WTC11 (cell line): Measurements from ENCODE around the gene EYA2. TPM values are rescaled to one million over a fixed set of nuclear protein-coding genes. Genes with fewer than 3 reads are reported as not detected.

Experiments
- ATAC-seq: fragments of 200-7000 bp; cut with Tn5 transposase; 2 replicates; pipeline ENCODE4 v1.10.0; 2021; ENCODE audit warnings: mild to moderate bottlenecking, moderate library complexity
- CTCF ChIA-PET: fragments of 300-600 bp; sonication (Branson Sonifier 250); formaldehyde crosslinking; loops from one replicate; lab custom pipeline; 2021; ENCODE audit warnings: antibody characterized with exemption; lab: Charles Lee
- POLR2A ChIA-PET: fragments of 350-600 bp; sonication (Branson Sonifier 250); formaldehyde crosslinking; loops from one replicate; lab custom pipeline; 2021; ENCODE audit warnings: antibody characterized with exemption; lab: Charles Lee
- DNase-seq: peaks from one replicate; pipeline ENCODE4 v3.0.0; 2021; ENCODE audit warnings: low spot score
- H3K27ac Mint-ChIP-seq: 2 replicates; pipeline ENCODE4 v1.8.0; 2021; ENCODE audit warnings: mixed read lengths
- H3K27me3 Mint-ChIP-seq: 2 replicates; pipeline ENCODE4 v1.8.0; 2021; ENCODE audit warnings: low read depth, mild to moderate bottlenecking, moderate library complexity, mixed read lengths
- H3K36me3 Mint-ChIP-seq: 2 replicates; pipeline ENCODE4 v1.8.0; 2021; ENCODE audit warnings: mixed read lengths
- H3K4me1 Mint-ChIP-seq: 2 replicates; pipeline ENCODE4 v1.8.0; 2022; ENCODE audit warnings: mixed read lengths
- H3K4me3 Mint-ChIP-seq: 2 replicates; pipeline ENCODE4 v1.8.0; 2021; ENCODE audit warnings: mild to moderate bottlenecking, moderate library complexity, mixed read lengths
- H3K9me3 Mint-ChIP-seq: 2 replicates; pipeline ENCODE4 v1.8.0; 2021; ENCODE audit warnings: mixed read lengths
- JAZF1 ChIP-seq: fragments of 250-450 bp; sonication (Bioruptor Pico); IDR thresholded peaks from 2 replicates; pipeline ENCODE4 v1.9.0; 2021; ENCODE audit warnings: moderate library complexity, mild to moderate bottlenecking, inconsistent platforms
- MYBL2 ChIP-seq: sonication (generic); formaldehyde crosslinking; IDR thresholded peaks from 2 replicates; pipeline ENCODE4 v1.8.1; 2023; ENCODE audit warnings: mild to moderate bottlenecking, moderate library complexity, missing genetic modification reagents
- NR3C1 ChIP-seq: sonication (generic); formaldehyde crosslinking; conservative IDR thresholded peaks from 2 replicates; pipeline ENCODE4 v1.8.1; 2023; ENCODE audit warnings: low read depth, mild to moderate bottlenecking, missing genetic modification reagents
- OVOL2 ChIP-seq: fragments of 250-450 bp; sonication (Bioruptor Pico); IDR thresholded peaks from 2 replicates; pipeline ENCODE4 v1.9.0; 2021; ENCODE audit warnings: mild to moderate bottlenecking, borderline replicate concordance
- TEAD4 ChIP-seq: sonication (generic); formaldehyde crosslinking; IDR thresholded peaks from 2 replicates; pipeline ENCODE4 v1.8.0; 2022; ENCODE audit warnings: mild to moderate bottlenecking, missing genetic modification reagents
- total RNA-seq: library from RNA; stranded (reverse); gene quantifications from 3 replicates; pipeline ENCODE4 v1.2.3, GENCODE V29; 2021
- TF ChIP-seq, protein P1 (sequence below): fragments of 250-450 bp; sonication (Bioruptor Pico); IDR thresholded peaks from 2 replicates; pipeline ENCODE4 v1.9.0; 2021; ENCODE audit warnings: mild to moderate bottlenecking, borderline replicate concordance
- TF ChIP-seq, protein P2 (sequence below): sonication (generic); formaldehyde crosslinking; IDR thresholded peaks from 2 replicates; pipeline ENCODE4 v1.8.1; 2022; ENCODE audit warnings: low read depth, mild to moderate bottlenecking, moderate library complexity, missing genetic modification reagents, borderline replicate concordance
- TF ChIP-seq, protein P3 (sequence below): sonication (generic); formaldehyde crosslinking; IDR thresholded peaks from 2 replicates; pipeline ENCODE4 v1.8.0; 2023; ENCODE audit warnings: missing genetic modification reagents, mild to moderate bottlenecking, borderline replicate concordance
- TF ChIP-seq, protein P4 (sequence below): fragments of 250-450 bp; sonication (Bioruptor Pico); IDR thresholded peaks from 2 replicates; pipeline ENCODE4 v1.9.0; 2021; ENCODE audit warnings: moderate library complexity, mild to moderate bottlenecking, inconsistent platforms, borderline replicate concordance
- TF ChIP-seq, protein P5 (sequence below): sonication (generic); formaldehyde crosslinking; IDR thresholded peaks from 2 replicates; pipeline ENCODE4 v1.8.0; 2023; ENCODE audit warnings: mild to moderate bottlenecking, missing genetic modification reagents
- TF ChIP-seq, protein P6 (sequence below): sonication (generic); formaldehyde crosslinking; IDR thresholded peaks from 2 replicates; pipeline ENCODE4 v1.8.0; 2022; ENCODE audit warnings: mild to moderate bottlenecking, missing genetic modification reagents
- TF ChIP-seq, protein P7 (sequence below): fragments of 250-450 bp; sonication (Bioruptor Pico); IDR thresholded peaks from 2 replicates; pipeline ENCODE4 v1.8.0; 2021; ENCODE audit warnings: mild to moderate bottlenecking
- TF ChIP-seq, protein P8 (sequence below): sonication (generic); formaldehyde crosslinking; IDR thresholded peaks from 2 replicates; pipeline ENCODE4 v1.8.0; 2023; ENCODE audit warnings: missing genetic modification reagents

Gene EYA2
- total RNA-seq, 1 experiment from 2014 or later, result 1.5 TPM

DNA sequence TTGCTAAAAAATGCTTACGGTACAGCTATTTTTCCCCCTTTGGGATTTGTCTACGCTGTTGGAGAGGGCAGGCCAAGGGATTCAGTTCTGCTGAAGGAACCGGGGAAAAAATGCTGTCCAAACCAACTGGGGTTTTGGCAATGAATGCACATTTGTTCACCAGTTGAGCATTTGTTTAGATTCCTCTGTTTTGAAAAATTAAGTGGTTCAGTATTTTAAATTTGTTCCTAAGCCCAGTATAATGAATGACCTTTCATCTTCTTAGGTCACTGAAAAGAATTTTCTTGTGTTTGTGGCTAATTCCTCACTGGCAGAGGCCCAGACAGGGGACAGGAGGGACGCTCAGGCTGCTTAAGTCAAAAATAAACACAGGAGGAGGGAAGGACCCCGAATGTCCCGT is 10.8 kb upstream of the EYA2 start:
- ChIA-PET POLR2A (no interaction called here), CTCF (no interaction called here)
- H3K27me3 Mint-ChIP-seq, result no peaks in the 10 kb centered on the region; the same call in 1 of the 2 replicates
- H3K4me1 Mint-ChIP-seq, result peaks cover 16% of the 10 kb centered on the region
- no peaks in the 10 kb centered on the region for H3K36me3 Mint-ChIP-seq
- no peaks in the 10 kb centered on the region for H3K9me3 Mint-ChIP-seq
- H3K27ac Mint-ChIP-seq, result no peak overlapping the region
- no peak overlapping the region for H3K4me3 Mint-ChIP-seq
- DNase-seq (no peak), ATAC-seq (no peak)
- TF ChIP-seq, protein P1, sequence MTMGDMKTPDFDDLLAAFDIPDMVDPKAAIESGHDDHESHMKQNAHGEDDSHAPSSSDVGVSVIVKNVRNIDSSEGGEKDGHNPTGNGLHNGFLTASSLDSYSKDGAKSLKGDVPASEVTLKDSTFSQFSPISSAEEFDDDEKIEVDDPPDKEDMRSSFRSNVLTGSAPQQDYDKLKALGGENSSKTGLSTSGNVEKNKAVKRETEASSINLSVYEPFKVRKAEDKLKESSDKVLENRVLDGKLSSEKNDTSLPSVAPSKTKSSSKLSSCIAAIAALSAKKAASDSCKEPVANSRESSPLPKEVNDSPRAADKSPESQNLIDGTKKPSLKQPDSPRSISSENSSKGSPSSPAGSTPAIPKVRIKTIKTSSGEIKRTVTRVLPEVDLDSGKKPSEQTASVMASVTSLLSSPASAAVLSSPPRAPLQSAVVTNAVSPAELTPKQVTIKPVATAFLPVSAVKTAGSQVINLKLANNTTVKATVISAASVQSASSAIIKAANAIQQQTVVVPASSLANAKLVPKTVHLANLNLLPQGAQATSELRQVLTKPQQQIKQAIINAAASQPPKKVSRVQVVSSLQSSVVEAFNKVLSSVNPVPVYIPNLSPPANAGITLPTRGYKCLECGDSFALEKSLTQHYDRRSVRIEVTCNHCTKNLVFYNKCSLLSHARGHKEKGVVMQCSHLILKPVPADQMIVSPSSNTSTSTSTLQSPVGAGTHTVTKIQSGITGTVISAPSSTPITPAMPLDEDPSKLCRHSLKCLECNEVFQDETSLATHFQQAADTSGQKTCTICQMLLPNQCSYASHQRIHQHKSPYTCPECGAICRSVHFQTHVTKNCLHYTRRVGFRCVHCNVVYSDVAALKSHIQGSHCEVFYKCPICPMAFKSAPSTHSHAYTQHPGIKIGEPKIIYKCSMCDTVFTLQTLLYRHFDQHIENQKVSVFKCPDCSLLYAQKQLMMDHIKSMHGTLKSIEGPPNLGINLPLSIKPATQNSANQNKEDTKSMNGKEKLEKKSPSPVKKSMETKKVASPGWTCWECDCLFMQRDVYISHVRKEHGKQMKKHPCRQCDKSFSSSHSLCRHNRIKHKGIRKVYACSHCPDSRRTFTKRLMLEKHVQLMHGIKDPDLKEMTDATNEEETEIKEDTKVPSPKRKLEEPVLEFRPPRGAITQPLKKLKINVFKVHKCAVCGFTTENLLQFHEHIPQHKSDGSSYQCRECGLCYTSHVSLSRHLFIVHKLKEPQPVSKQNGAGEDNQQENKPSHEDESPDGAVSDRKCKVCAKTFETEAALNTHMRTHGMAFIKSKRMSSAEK (CRISPR knock-in tag), result no peak
- TF ChIP-seq JAZF1 (CRISPR knock-in tag) (no peak), TEAD4 (CRISPR knock-in tag) (no peak)

DNA sequence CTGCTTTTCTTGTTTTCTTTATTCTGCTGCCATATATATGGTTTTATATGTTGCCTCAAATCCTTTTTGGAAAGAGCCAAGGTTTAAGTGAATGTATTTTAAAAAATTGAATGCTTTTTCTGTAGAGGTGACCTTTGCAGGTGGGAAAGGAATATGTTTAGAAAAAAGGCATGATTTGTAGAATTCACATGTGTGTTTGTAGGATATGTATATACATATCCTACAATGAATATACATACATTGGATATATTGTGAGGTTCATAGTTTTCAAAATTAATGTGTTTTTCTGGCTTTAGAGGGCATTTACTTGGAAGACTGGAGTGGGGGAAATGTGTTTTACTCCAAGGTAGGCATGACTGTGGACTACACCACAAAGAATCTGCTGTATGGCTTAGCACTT is 4.0 kb upstream of the EYA2 start:
- POLR2A ChIA-PET, result no interaction called here
- H3K9me3 Mint-ChIP-seq, result no peaks in the 10 kb centered on the region
- no peak overlapping the region for H3K4me3 Mint-ChIP-seq
- CTCF ChIA-PET, result no interaction called here
- DNase-seq, result no peak
- peaks cover 18% of the 10 kb centered on the region for H3K4me1 Mint-ChIP-seq
- no peaks in the 10 kb centered on the region for H3K36me3 Mint-ChIP-seq
- H3K27ac Mint-ChIP-seq, result no peak overlapping the region
- H3K27me3 Mint-ChIP-seq, result peaks cover 22% of the 10 kb centered on the region
- no peak for ATAC-seq
- TF ChIP-seq, protein P2, sequence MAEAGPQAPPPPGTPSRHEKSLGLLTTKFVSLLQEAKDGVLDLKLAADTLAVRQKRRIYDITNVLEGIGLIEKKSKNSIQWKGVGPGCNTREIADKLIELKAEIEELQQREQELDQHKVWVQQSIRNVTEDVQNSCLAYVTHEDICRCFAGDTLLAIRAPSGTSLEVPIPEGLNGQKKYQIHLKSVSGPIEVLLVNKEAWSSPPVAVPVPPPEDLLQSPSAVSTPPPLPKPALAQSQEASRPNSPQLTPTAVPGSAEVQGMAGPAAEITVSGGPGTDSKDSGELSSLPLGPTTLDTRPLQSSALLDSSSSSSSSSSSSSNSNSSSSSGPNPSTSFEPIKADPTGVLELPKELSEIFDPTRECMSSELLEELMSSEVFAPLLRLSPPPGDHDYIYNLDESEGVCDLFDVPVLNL (CRISPR knock-in tag), result no peak
- TF ChIP-seq, protein P3, sequence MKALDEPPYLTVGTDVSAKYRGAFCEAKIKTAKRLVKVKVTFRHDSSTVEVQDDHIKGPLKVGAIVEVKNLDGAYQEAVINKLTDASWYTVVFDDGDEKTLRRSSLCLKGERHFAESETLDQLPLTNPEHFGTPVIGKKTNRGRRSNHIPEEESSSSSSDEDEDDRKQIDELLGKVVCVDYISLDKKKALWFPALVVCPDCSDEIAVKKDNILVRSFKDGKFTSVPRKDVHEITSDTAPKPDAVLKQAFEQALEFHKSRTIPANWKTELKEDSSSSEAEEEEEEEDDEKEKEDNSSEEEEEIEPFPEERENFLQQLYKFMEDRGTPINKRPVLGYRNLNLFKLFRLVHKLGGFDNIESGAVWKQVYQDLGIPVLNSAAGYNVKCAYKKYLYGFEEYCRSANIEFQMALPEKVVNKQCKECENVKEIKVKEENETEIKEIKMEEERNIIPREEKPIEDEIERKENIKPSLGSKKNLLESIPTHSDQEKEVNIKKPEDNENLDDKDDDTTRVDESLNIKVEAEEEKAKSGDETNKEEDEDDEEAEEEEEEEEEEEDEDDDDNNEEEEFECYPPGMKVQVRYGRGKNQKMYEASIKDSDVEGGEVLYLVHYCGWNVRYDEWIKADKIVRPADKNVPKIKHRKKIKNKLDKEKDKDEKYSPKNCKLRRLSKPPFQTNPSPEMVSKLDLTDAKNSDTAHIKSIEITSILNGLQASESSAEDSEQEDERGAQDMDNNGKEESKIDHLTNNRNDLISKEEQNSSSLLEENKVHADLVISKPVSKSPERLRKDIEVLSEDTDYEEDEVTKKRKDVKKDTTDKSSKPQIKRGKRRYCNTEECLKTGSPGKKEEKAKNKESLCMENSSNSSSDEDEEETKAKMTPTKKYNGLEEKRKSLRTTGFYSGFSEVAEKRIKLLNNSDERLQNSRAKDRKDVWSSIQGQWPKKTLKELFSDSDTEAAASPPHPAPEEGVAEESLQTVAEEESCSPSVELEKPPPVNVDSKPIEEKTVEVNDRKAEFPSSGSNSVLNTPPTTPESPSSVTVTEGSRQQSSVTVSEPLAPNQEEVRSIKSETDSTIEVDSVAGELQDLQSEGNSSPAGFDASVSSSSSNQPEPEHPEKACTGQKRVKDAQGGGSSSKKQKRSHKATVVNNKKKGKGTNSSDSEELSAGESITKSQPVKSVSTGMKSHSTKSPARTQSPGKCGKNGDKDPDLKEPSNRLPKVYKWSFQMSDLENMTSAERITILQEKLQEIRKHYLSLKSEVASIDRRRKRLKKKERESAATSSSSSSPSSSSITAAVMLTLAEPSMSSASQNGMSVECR (CRISPR knock-in tag), result no peak
- TF ChIP-seq, protein P4, sequence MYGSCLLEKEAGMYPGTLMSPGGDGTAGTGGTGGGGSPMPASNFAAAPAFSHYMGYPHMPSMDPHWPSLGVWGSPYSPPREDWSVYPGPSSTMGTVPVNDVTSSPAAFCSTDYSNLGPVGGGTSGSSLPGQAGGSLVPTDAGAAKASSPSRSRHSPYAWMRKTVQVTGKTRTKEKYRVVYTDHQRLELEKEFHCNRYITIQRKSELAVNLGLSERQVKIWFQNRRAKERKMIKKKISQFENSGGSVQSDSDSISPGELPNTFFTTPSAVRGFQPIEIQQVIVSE (CRISPR knock-in tag), result no peak
- TF ChIP-seq NR3C1 (CRISPR knock-in tag) (no peak), MYBL2 (CRISPR knock-in tag) (no peak), OVOL2 (CRISPR knock-in tag) (no peak)
- TF ChIP-seq, protein P5, sequence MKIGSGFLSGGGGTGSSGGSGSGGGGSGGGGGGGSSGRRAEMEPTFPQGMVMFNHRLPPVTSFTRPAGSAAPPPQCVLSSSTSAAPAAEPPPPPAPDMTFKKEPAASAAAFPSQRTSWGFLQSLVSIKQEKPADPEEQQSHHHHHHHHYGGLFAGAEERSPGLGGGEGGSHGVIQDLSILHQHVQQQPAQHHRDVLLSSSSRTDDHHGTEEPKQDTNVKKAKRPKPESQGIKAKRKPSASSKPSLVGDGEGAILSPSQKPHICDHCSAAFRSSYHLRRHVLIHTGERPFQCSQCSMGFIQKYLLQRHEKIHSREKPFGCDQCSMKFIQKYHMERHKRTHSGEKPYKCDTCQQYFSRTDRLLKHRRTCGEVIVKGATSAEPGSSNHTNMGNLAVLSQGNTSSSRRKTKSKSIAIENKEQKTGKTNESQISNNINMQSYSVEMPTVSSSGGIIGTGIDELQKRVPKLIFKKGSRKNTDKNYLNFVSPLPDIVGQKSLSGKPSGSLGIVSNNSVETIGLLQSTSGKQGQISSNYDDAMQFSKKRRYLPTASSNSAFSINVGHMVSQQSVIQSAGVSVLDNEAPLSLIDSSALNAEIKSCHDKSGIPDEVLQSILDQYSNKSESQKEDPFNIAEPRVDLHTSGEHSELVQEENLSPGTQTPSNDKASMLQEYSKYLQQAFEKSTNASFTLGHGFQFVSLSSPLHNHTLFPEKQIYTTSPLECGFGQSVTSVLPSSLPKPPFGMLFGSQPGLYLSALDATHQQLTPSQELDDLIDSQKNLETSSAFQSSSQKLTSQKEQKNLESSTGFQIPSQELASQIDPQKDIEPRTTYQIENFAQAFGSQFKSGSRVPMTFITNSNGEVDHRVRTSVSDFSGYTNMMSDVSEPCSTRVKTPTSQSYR (CRISPR knock-in tag), result no peak
- TF ChIP-seq, protein P6, sequence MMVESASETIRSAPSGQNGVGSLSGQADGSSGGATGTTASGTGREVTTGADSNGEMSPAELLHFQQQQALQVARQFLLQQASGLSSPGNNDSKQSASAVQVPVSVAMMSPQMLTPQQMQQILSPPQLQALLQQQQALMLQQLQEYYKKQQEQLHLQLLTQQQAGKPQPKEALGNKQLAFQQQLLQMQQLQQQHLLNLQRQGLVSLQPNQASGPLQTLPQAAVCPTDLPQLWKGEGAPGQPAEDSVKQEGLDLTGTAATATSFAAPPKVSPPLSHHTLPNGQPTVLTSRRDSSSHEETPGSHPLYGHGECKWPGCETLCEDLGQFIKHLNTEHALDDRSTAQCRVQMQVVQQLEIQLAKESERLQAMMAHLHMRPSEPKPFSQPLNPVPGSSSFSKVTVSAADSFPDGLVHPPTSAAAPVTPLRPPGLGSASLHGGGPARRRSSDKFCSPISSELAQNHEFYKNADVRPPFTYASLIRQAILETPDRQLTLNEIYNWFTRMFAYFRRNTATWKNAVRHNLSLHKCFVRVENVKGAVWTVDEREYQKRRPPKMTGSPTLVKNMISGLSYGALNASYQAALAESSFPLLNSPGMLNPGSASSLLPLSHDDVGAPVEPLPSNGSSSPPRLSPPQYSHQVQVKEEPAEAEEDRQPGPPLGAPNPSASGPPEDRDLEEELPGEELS (CRISPR knock-in tag), result no peak
- TF ChIP-seq, protein P7, sequence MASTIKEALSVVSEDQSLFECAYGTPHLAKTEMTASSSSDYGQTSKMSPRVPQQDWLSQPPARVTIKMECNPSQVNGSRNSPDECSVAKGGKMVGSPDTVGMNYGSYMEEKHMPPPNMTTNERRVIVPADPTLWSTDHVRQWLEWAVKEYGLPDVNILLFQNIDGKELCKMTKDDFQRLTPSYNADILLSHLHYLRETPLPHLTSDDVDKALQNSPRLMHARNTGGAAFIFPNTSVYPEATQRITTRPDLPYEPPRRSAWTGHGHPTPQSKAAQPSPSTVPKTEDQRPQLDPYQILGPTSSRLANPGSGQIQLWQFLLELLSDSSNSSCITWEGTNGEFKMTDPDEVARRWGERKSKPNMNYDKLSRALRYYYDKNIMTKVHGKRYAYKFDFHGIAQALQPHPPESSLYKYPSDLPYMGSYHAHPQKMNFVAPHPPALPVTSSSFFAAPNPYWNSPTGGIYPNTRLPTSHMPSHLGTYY (CRISPR knock-in tag), result no peak
- TF ChIP-seq, protein P8, sequence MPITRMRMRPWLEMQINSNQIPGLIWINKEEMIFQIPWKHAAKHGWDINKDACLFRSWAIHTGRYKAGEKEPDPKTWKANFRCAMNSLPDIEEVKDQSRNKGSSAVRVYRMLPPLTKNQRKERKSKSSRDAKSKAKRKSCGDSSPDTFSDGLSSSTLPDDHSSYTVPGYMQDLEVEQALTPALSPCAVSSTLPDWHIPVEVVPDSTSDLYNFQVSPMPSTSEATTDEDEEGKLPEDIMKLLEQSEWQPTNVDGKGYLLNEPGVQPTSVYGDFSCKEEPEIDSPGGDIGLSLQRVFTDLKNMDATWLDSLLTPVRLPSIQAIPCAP (CRISPR knock-in tag), result no peak
